Measurements from ENCODE around the gene NCAN.
"Not testable (repeated sequence)": the region's sequence is repeated elsewhere in the genome, so short reads cannot be mapped to it uniquely, and the experiment has no call there.

NCAN gene

DNA sequence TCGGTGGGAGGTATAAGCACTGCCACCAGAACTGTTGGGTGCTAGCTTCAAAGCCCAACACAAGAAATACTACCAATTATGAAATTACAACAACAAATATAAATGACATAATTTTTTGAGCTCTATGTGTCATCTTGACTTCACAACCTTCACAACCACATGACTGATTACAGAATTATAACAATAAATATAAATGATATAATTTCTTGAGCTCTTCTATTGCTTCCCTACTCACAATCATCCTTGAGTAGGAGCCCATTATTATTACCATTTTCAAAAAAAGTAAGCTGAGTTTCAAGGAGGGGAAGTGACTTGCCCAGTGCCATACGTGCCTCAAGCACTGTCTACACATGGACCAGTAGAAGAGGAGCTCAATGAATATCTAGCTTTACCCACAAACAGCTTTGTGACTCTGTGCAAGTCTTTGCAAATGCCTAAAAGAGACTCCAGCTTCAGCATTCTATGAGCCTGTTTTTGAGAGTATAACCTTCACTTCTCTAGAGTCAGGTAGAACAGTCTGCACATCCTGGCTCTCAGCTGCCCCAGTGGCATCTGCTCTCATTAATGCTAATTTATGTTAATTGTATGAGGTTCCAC lies 22.6 kb downstream of the NCAN start:
- TF ChIP-seq, protein P1, sequence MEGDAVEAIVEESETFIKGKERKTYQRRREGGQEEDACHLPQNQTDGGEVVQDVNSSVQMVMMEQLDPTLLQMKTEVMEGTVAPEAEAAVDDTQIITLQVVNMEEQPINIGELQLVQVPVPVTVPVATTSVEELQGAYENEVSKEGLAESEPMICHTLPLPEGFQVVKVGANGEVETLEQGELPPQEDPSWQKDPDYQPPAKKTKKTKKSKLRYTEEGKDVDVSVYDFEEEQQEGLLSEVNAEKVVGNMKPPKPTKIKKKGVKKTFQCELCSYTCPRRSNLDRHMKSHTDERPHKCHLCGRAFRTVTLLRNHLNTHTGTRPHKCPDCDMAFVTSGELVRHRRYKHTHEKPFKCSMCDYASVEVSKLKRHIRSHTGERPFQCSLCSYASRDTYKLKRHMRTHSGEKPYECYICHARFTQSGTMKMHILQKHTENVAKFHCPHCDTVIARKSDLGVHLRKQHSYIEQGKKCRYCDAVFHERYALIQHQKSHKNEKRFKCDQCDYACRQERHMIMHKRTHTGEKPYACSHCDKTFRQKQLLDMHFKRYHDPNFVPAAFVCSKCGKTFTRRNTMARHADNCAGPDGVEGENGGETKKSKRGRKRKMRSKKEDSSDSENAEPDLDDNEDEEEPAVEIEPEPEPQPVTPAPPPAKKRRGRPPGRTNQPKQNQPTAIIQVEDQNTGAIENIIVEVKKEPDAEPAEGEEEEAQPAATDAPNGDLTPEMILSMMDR (IDR thresholded peaks at IDR 0.05; ENCODE audit: low read length, missing control alignments): no peak
- no peak overlapping the region for H3K4me3 ChIP-seq (replicated peaks; ENCODE audit: low read depth, low read length)
- no peak for DNase-seq (ENCODE audit: low read depth)

DNA sequence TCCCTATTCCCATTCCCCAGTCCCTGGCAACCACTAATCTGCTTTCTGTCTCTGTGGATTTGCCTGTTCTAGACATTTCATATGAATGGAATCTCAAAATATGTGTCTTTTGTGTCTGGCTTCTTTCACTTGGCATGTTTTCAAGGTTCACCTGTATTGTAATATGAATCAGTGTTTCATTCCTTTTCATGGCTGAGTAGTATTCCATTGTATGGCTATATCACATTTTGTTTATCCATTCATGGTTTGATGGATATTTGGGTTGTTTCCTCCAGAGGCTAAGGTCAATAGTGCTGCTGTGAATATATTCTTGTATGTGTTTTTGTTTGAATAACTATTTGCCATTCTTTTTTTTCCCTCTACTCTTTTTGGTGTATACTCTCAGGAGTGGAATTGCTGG lies 24.4 kb downstream of the NCAN start:
- H3K4me3 ChIP-seq (replicated peaks; ENCODE audit: low read depth, low read length): no peak overlapping the region
- TF ChIP-seq, protein P1 (IDR thresholded peaks at IDR 0.05; ENCODE audit: low read length, missing control alignments): no peak
- DNase-seq (ENCODE audit: low read depth): no peak

DNA sequence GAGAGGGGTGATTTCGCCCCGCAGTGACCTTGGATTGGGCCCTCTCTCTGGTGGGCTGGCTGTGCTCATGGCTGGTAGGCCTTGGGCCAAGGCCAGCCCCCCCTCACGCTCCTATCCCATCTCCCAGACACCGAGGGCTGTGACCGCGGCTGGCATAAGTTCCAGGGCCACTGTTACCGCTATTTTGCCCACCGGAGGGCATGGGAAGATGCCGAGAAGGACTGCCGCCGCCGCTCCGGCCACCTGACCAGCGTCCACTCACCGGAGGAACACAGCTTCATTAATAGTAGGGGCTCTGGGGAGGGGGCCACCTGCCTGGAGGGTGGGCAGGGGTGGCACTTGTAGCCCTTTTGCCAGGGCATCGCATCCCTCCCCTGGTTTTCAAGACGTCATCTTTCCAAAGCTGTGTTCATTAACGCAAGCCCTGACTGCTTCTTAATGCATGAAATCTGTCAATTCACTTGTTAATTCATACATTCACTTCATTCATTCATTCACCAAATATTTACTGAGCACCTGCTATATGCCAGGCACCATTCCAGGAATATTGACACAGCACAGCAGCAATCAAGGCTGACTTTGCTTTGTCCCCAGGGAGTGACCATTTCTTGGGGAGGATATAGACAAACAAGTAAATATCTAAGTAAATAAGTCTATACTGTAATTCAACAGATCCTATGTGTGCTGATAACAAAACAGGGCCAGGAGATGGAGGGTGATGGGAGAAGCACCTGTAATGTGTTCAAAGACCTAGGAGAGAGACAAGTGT lies 26.6 kb downstream of the NCAN start:
- DNase-seq (ENCODE audit: low read depth): no peak
- TF ChIP-seq, protein P1 (IDR thresholded peaks at IDR 0.05; ENCODE audit: low read length, missing control alignments): no peak
- H3K4me3 ChIP-seq (replicated peaks; ENCODE audit: low read depth, low read length): no peak overlapping the region

DNA sequence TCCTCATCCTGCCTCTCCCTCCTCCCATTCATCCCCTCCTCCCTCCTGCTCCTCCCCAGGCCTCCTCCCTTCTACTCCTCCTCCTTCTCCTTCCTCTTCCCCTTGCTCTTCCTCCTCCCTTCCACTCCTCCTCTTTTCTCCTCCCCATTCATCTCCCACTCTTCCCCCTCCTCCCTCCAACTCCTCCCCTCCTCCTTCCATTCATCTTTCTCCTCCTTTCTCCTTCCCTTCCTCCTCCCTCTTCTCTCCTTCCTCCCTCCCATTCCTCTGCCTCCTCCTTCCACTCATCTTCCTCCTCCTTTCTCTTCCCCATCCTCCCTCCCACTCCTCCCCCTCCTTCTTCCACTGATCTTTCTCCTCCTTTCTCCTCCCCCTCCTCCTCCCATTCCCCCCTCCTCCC lies 27.9 kb downstream of the NCAN start:
- DNase-seq (ENCODE audit: low read depth): no peak
- no peak overlapping the region for H3K4me3 ChIP-seq (replicated peaks; ENCODE audit: low read depth, low read length)
- TF ChIP-seq, protein P1 (IDR thresholded peaks at IDR 0.05; ENCODE audit: low read length, missing control alignments): no peak

DNA sequence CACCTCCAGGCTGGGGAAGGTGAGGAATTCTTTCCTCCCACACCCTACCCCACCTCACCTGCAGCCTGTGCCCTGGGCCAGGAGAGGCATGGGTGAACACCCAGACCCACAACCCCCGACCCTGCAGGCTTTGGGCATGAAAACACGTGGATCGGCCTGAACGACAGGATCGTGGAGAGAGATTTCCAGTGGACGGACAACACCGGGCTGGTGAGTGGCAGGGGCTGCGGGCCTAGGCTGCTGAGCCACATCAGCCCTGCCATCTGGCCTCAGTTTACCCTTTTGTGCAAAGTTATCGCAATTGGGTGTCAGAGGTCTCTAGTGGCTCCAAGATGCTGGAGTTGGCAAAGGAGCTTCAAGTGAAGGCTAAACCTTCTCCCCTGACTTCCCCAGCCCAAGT lies 28.7 kb downstream of the NCAN start:
- TF ChIP-seq, protein P1 (IDR thresholded peaks at IDR 0.05; ENCODE audit: low read length, missing control alignments): no peak
- no peak overlapping the region for H3K4me3 ChIP-seq (replicated peaks; ENCODE audit: low read depth, low read length)
- DNase-seq (ENCODE audit: low read depth): no peak

DNA sequence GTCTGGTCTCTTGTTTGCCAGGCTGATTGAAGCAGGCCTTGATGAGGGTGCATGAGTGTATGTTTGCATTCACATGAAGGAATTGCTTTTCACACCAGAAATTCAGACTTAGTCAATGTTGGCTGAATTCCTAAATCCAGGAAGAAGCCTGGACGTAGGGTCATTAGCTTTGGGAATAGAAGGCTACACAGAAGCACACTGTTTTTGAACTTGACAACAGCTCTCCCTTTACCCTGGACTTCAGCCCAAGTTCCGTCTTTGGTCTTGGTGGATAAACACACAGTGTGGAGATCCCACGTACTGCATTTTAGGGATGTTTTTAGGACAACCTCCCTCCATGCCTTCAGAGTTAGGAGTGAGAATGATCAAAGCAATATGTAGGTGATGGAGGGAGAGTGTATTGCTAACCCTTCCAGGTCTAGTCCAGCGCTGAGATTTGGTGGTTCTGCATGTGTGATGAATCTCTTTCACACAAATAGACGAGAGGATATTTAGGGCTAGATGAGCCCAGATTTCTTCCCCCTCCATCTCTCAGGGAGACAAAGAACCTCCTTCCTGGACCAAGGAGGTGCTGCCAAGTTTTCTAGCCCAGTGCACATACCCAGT lies 38.5 kb downstream of the NCAN start:
- TF ChIP-seq, protein P1 (IDR thresholded peaks at IDR 0.05; ENCODE audit: low read length, missing control alignments): no peak
- no peak overlapping the region for H3K4me3 ChIP-seq (replicated peaks; ENCODE audit: low read depth, low read length)
- DNase-seq (ENCODE audit: low read depth): no peak

DNA sequence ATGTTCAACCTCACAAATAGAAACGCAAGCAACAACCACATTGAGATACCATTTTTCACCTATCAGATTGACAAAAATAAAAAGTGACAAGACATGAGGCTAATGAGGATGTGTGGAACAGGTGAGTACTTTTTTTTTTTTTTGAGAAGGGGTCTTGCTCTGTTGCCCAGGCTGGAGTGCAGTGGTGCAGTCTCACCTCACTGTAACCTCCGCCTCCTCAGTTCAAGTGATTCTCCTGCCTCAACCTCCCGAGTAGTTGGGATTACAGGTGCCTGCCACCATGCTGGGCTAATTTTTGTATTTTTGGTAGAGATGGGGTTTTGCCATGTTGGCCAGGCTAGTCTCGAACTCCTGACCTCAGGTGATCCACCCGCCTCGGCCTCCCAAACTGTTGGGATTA lies 41.7 kb downstream of the NCAN start:
- not testable (repeated sequence) for H3K4me3 ChIP-seq (replicated peaks; ENCODE audit: low read depth, low read length); DNase-seq (ENCODE audit: low read depth)

Data from fibroblast of pulmonary artery (primary cell).